AG04449 (cell line): Measurements from ENCODE around the gene BEND2.

Source experiments
- CTCF ChIA-PET: fragments of 350-600 bp; formaldehyde crosslinking; extraction: SDS; loops from one replicate; lab custom pipeline; 2021; ENCODE audit warnings: antibody characterized with exemption; lab: Yijun Ruan, JAX
- POLR2A ChIA-PET: fragments of 400-600, 350-600 bp; formaldehyde crosslinking; extraction: SDS; loops from one replicate; lab custom pipeline; 2020; ENCODE audit warnings: antibody characterized with exemption, inconsistent platforms; lab: Yijun Ruan, JAX
- DNase-seq: peaks from one replicate; pipeline ENCODE4 v3.0.0-alpha.2; 2010; ENCODE audit warnings: low read depth, low spot score
- H3K4me3 ChIP-seq: 2 replicates; pipeline ENCODE4 v1.5.1; 2011; ENCODE audit warnings: low read depth, mild to moderate bottlenecking, control low read depth, low read length
- TF ChIP-seq, protein P1 (sequence below): IDR thresholded peaks from one replicate; pipeline ENCODE4 v1.5.1; 2011; ENCODE audit warnings: mild to moderate bottlenecking, moderate library complexity, low read length, control low read depth, inconsistent platforms; ENCODE audit not compliant: insufficient read depth; ENCODE audit errors: missing control alignments

Gene BEND2

DNA sequence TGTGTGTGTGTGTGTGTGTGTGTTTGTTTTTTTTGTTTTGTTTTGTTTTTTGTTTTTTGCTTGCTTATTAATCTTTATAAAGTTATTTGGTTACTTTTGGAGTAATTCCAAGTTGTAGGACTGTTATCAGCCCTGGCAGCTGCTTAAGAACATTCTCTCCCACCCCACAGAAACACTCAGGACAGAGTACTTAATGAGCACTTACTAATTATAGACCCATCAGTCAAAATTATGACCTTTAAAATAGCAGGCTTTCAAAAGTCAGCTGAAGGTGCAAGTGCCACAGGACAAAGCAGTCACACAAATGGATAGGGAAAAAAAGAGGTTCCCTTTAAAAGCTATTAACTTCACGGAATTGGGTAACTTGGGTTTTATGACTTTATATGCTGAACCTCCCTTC, 69.0 kb downstream of the BEND2 start:
- ChIA-PET CTCF (no interaction called here), POLR2A (no interaction called here)
- TF ChIP-seq, protein P1, sequence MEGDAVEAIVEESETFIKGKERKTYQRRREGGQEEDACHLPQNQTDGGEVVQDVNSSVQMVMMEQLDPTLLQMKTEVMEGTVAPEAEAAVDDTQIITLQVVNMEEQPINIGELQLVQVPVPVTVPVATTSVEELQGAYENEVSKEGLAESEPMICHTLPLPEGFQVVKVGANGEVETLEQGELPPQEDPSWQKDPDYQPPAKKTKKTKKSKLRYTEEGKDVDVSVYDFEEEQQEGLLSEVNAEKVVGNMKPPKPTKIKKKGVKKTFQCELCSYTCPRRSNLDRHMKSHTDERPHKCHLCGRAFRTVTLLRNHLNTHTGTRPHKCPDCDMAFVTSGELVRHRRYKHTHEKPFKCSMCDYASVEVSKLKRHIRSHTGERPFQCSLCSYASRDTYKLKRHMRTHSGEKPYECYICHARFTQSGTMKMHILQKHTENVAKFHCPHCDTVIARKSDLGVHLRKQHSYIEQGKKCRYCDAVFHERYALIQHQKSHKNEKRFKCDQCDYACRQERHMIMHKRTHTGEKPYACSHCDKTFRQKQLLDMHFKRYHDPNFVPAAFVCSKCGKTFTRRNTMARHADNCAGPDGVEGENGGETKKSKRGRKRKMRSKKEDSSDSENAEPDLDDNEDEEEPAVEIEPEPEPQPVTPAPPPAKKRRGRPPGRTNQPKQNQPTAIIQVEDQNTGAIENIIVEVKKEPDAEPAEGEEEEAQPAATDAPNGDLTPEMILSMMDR, result no peak
- no peak overlapping the region for H3K4me3 ChIP-seq
- no peak for DNase-seq

DNA sequence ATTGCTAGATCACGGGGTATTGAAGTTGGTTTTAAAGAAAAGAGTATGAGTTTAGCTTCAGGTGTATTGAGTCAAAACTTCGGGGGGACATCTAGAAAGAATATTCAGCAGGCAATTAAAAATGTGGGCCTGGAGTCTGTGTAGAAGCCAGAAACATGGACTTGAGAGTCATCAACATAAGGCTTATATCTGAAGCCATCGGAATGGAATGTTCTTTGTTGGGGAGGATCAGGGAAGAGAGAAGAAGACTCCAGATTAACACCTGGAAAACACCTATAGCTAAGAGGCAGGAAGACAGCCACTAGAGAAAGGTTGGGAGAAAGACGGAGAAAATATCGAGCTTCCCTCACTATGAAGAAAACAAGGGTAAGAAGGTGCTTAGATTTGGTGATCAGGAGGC, 69.5 kb downstream of the BEND2 start:
- no peak for DNase-seq
- TF ChIP-seq, protein P1, result no peak
- POLR2A ChIA-PET, result no interaction called here
- CTCF ChIA-PET, result no interaction called here
- no peak overlapping the region for H3K4me3 ChIP-seq

DNA sequence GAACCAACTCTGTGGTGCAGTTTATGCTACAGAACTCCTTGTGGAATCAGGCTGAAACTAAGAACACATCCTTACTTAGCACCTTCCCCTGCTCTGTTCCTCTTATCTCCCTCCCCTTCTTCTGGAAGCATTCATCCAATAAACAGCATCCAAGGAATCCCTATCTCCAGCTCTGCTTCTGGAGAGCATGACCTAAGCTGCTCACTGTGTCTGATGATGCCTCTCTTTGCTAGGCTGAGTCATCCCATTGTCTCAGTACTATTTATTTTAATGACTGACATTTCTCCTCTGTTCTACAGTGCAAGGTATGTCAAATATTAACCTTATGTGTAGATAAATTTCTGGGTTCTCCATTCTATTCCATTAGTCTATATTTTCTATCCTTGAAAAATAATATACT, 71.2 kb downstream of the BEND2 start:
- TF ChIP-seq, protein P1, result no peak
- DNase-seq, result no peak
- H3K4me3 ChIP-seq, result no peak overlapping the region
- ChIA-PET POLR2A (no interaction called here), CTCF (no interaction called here)

DNA sequence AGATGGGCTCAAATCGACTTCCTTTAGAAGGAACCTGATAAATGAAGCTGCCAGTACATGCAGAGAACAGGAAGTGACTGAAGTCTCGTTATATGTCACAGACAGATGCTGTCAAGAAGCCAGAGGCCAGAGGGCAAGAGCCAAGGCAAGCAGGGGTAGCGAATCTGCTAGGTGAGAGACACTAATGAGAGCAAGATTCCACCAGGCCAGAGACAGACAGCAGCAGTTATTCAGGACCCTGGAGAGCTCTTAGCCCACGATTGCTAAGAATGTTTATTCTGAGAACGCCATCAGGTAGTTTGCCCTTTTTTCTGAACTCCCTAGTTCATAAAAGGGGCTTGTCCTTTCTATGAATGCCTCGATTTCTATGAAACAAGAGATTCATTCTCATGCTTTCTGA, 73.7 kb downstream of the BEND2 start:
- POLR2A ChIA-PET, result interaction anchor here (0.6 kb wide), 1 partner anchor 918 kb away, joined by 3 read pairs; no protein-coding TSS in a partner anchor
- DNase-seq, result no peak
- TF ChIP-seq, protein P1, result no peak
- CTCF ChIA-PET, result no interaction called here
- H3K4me3 ChIP-seq, result no peak overlapping the region

DNA sequence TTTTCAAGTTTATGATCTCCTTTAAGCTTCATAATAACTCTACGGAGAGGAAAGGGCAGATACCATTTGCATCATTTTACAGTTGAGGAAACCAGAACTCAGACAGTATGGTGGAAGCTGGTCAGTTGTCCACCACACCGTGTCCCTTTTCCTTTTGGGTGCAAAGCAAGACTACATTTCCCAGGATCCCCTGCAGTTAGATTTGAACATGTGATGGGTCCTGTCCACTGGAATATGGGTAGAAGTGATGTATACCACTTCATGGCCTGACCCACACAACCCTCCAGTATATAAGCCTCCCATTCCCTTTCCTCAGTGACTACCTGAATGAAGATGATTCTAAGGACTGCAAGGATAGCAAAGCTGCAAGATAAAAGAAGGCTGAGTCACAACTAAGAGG, 74.7 kb downstream of the BEND2 start:
- CTCF ChIA-PET, result no interaction called here
- no peak for DNase-seq
- TF ChIP-seq, protein P1, result no peak
- no peak overlapping the region for H3K4me3 ChIP-seq
- POLR2A ChIA-PET, result no interaction called here

DNA sequence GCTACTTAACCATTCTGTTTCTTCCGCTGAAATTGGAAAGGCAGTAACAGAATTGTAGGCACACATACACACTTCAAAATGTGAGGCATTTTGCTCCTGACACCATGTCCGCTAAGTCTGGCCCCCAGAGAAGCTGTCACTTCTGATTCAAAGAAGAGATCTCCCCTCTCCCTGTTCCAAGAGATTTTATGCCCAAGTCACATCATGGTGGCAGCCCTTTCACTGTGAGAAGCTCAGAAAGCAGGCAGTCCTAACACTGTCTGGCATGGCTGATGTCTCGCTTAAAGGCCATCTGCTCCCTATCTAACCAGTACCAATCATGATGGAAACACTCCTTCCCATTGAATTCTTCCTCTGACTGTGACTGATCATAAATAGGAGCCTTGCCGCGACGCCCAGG, 83.9 kb downstream of the BEND2 start:
- CTCF ChIA-PET, result no interaction called here
- POLR2A ChIA-PET, result no interaction called here
- DNase-seq, result no peak
- TF ChIP-seq, protein P1, result no peak
- no peak overlapping the region for H3K4me3 ChIP-seq
